HEK293T (cell line): ENCODE results near the gene TLCD5.

Source experiments
- CTCF ChIA-PET: fragments of 350-600 bp; formaldehyde crosslinking; extraction: SDS; loops from one replicate; lab custom pipeline; 2021; ENCODE audit warnings: antibody characterized with exemption, inconsistent platforms; lab: Yijun Ruan, JAX
- POLR2A ChIA-PET: fragments of 350-600 bp; formaldehyde crosslinking; extraction: SDS; loops from one replicate; lab custom pipeline; 2020; ENCODE audit warnings: antibody characterized with exemption, inconsistent platforms; lab: Yijun Ruan, JAX
- DNase-seq: peaks from one replicate; pipeline ENCODE4 v3.0.0; 2012; ENCODE audit warnings: mixed read lengths; ENCODE audit errors: extremely low spot score
- ARNT ChIP-seq: fragments of 450-650 bp; IDR thresholded peaks from 2 replicates; pipeline ENCODE4 v1.6.1; 2017; ENCODE audit warnings: mild to moderate bottlenecking
- BHLHE40 ChIP-seq: fragments of 450-650 bp; IDR thresholded peaks from 2 replicates; pipeline ENCODE4 v1.6.1; 2016; ENCODE audit warnings: mild to moderate bottlenecking, moderate library complexity, borderline replicate concordance
- CTBP1 ChIP-seq: fragments of 450-650 bp; IDR thresholded peaks from 2 replicates; pipeline ENCODE4 v1.6.1; 2016; ENCODE audit warnings: borderline replicate concordance
- ELF4 ChIP-seq: fragments of 450-650 bp; IDR thresholded peaks from 2 replicates; pipeline ENCODE4 v1.6.1; 2017; ENCODE audit warnings: antibody characterized with exemption
- FOXA1 ChIP-seq: fragments of 450-650 bp; IDR thresholded peaks from 2 replicates; pipeline ENCODE4 v1.6.1; 2016; ENCODE audit warnings: mild to moderate bottlenecking
- FOXK2 ChIP-seq: fragments of 450-650 bp; IDR thresholded peaks from 2 replicates; pipeline ENCODE4 v1.6.1; 2016; ENCODE audit warnings: mild to moderate bottlenecking
- FOXM1 ChIP-seq: fragments of 450-650 bp; IDR thresholded peaks from 2 replicates; pipeline ENCODE4 v1.6.1; 2017; ENCODE audit warnings: mild to moderate bottlenecking, borderline replicate concordance
- HDGF ChIP-seq: fragments of 450-650 bp; IDR thresholded peaks from 2 replicates; pipeline ENCODE4 v1.6.1; 2017; ENCODE audit warnings: antibody characterized with exemption, borderline replicate concordance
- L3MBTL2 ChIP-seq: fragments of 450-650 bp; conservative IDR thresholded peaks from 2 replicates; pipeline ENCODE4 v1.6.1; 2016; ENCODE audit warnings: mild to moderate bottlenecking
- LEF1 ChIP-seq: fragments of 450-650 bp; IDR thresholded peaks from 2 replicates; pipeline ENCODE4 v1.6.1; 2017; ENCODE audit warnings: mild to moderate bottlenecking, borderline replicate concordance
- NFRKB ChIP-seq: fragments of 450-650 bp; IDR thresholded peaks from 2 replicates; pipeline ENCODE4 v1.6.1; 2016; ENCODE audit warnings: mild to moderate bottlenecking, moderate library complexity
- PKNOX1 ChIP-seq: fragments of 450-650 bp; IDR thresholded peaks from 2 replicates; pipeline ENCODE4 v1.6.1; 2016
- SP1 ChIP-seq: fragments of 450-650 bp; IDR thresholded peaks from 2 replicates; pipeline ENCODE4 v1.6.1; 2017
- SUZ12 ChIP-seq: fragments of 450-650 bp; IDR thresholded peaks from 2 replicates; pipeline ENCODE4 v1.6.1; 2016; ENCODE audit warnings: mild to moderate bottlenecking
- TARDBP ChIP-seq: fragments of 450-650 bp; IDR thresholded peaks from 2 replicates; pipeline ENCODE4 v1.6.1; 2016
- ZNF384 ChIP-seq: fragments of 450-650 bp; IDR thresholded peaks from 2 replicates; pipeline ENCODE4 v1.6.1; 2016

TLCD5 gene

GRCh38 chr11:120327311-120327710 is 2.2 kb downstream of the TLCD5 start:
- POLR2A ChIA-PET = interaction anchor here (1.6 kb wide), 1 partner anchor 8 kb away, joined by 9 read pairs; no protein-coding TSS in a partner anchor
- CTCF ChIA-PET = no interaction called here
- no peak for DNase-seq
- no peak for TF ChIP-seq SUZ12
- no peak for TF ChIP-seq BHLHE40
- no peak for TF ChIP-seq ARNT
- TF ChIP-seq FOXA1 = no peak
- no peak for TF ChIP-seq FOXM1
- TF ChIP-seq ZNF384 = no peak
- no peak for TF ChIP-seq CTBP1
- no peak for TF ChIP-seq FOXK2
- no peak for TF ChIP-seq LEF1
- no peak for TF ChIP-seq ELF4
- no peak for TF ChIP-seq TARDBP
- no peak for TF ChIP-seq HDGF
- no peak for TF ChIP-seq NFRKB
- no peak for TF ChIP-seq PKNOX1
- no peak for TF ChIP-seq L3MBTL2
- no peak for TF ChIP-seq SP1

- no peak for DNase-seq
- ChIA-PET POLR2A (no interaction called here), CTCF (no interaction called here)
- no peak for TF ChIP-seq BHLHE40
- no peak for TF ChIP-seq FOXA1
- no peak for TF ChIP-seq L3MBTL2
- no peak for TF ChIP-seq LEF1
- TF ChIP-seq SUZ12 = no peak
- TF ChIP-seq ARNT = no peak
- no peak for TF ChIP-seq TARDBP
- TF ChIP-seq PKNOX1 = no peak
- no peak for TF ChIP-seq FOXK2
- TF ChIP-seq FOXM1 = no peak
- TF ChIP-seq ELF4 = no peak
- TF ChIP-seq ZNF384 = no peak
Measured at GRCh38 chr11:120329556-120329955, 4.5 kb downstream of the TLCD5 start.

- DNase-seq = no peak
- POLR2A ChIA-PET = no interaction called here
- CTCF ChIA-PET = no interaction called here
- TF ChIP-seq ZNF384 = no peak
- no peak for TF ChIP-seq L3MBTL2
- TF ChIP-seq HDGF = no peak
- no peak for TF ChIP-seq TARDBP
- no peak for TF ChIP-seq LEF1
- TF ChIP-seq SUZ12 = no peak
- TF ChIP-seq CTBP1 = no peak
- TF ChIP-seq ARNT = no peak
- TF ChIP-seq FOXM1 = no peak
- TF ChIP-seq ELF4 = no peak
- TF ChIP-seq PKNOX1 = no peak
- no peak for TF ChIP-seq FOXK2
- TF ChIP-seq BHLHE40 = no peak
- no peak for TF ChIP-seq FOXA1
- no peak for TF ChIP-seq SP1
- TF ChIP-seq NFRKB = no peak
Measured at GRCh38 chr11:120330045-120330444, 4.9 kb downstream of the TLCD5 start.

- TF ChIP-seq ELF4 = no peak
- no peak for TF ChIP-seq PKNOX1
- TF ChIP-seq LEF1 = no peak
- TF ChIP-seq BHLHE40 = no peak
- no peak for TF ChIP-seq NFRKB
- no peak for TF ChIP-seq FOXK2
- no peak for DNase-seq
- CTCF ChIA-PET = interaction anchor here (0.6 kb wide), 2 partner anchors 115 to 253 kb away, joined by 3 to 4 read pairs; no protein-coding TSS in a partner anchor
- POLR2A ChIA-PET = no interaction called here
Measured at GRCh38 chr11:120331301-120331996, 6.3 kb downstream of the TLCD5 start.

GRCh38 chr11:120332822-120333716 is 8.0 kb downstream of the TLCD5 start:
- no peak for TF ChIP-seq CTBP1
- no peak for TF ChIP-seq HDGF
- no peak for TF ChIP-seq SUZ12
- no peak for TF ChIP-seq LEF1
- no peak for TF ChIP-seq ZNF384
- no peak for TF ChIP-seq TARDBP
- no peak for TF ChIP-seq SP1
- no peak for TF ChIP-seq PKNOX1
- no peak for TF ChIP-seq ARNT
- no peak for TF ChIP-seq BHLHE40
- TF ChIP-seq FOXA1 = no peak
- no peak for TF ChIP-seq ELF4
- TF ChIP-seq FOXK2 = no peak
- no peak for TF ChIP-seq L3MBTL2
- no peak for TF ChIP-seq FOXM1
- TF ChIP-seq NFRKB = no peak
- ChIA-PET POLR2A (no interaction called here), CTCF (interaction anchor here (1.3 kb wide), 1 partner anchor 42 kb away, joined by 4 read pairs; no protein-coding TSS in a partner anchor)
- DNase-seq = no peak
